ENCODE measurements around the gene GFOD1.

- TF ChIP-seq CTCF (IDR thresholded peaks at IDR 0.05; ENCODE audit: poor library complexity, severe bottlenecking) (no peak), SMC3 (conservative IDR thresholded peaks at IDR 0.05; ENCODE audit: poor library complexity) (no peak), EZH2 (IDR thresholded peaks at IDR 0.05; ENCODE audit: borderline replicate concordance, insufficient read depth, low read length, poor library complexity, severe bottlenecking) (no peak), POLR2AphosphoS5 (IDR thresholded peaks at IDR 0.05) (no peak), RAD21 (conservative IDR thresholded peaks at IDR 0.05) (no peak)
- TF ChIP-seq, protein P1, sequence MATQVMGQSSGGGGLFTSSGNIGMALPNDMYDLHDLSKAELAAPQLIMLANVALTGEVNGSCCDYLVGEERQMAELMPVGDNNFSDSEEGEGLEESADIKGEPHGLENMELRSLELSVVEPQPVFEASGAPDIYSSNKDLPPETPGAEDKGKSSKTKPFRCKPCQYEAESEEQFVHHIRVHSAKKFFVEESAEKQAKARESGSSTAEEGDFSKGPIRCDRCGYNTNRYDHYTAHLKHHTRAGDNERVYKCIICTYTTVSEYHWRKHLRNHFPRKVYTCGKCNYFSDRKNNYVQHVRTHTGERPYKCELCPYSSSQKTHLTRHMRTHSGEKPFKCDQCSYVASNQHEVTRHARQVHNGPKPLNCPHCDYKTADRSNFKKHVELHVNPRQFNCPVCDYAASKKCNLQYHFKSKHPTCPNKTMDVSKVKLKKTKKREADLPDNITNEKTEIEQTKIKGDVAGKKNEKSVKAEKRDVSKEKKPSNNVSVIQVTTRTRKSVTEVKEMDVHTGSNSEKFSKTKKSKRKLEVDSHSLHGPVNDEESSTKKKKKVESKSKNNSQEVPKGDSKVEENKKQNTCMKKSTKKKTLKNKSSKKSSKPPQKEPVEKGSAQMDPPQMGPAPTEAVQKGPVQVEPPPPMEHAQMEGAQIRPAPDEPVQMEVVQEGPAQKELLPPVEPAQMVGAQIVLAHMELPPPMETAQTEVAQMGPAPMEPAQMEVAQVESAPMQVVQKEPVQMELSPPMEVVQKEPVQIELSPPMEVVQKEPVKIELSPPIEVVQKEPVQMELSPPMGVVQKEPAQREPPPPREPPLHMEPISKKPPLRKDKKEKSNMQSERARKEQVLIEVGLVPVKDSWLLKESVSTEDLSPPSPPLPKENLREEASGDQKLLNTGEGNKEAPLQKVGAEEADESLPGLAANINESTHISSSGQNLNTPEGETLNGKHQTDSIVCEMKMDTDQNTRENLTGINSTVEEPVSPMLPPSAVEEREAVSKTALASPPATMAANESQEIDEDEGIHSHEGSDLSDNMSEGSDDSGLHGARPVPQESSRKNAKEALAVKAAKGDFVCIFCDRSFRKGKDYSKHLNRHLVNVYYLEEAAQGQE (IDR thresholded peaks at IDR 0.05; ENCODE audit: borderline replicate concordance) = no peak
These were observed 158.6 kb downstream of the GFOD1 start for GRCh38 chr6:13328875-13329183.
